ENCODE data around the gene FHIT. TPM values are rescaled to one million over a fixed set of nuclear protein-coding genes. Genes with fewer than 3 reads are reported as not detected.

The FHIT gene
- total RNA-seq, 2 donors from 2014 or later = 6.8 to 12.3 TPM

GRCh38 chr3:60336061-60336460 is 915.2 kb downstream of the FHIT start:
- Histone ChIP-seq H3K36me3 (ENCODE audit: control insufficient read depth, insufficient read depth, low read length) (no peaks in the 10 kb centered on the region), H3K27me3 (ENCODE audit: control insufficient read depth, insufficient read depth, low read length, poor library complexity, severe bottlenecking) (no peaks in the 10 kb centered on the region), H3K4me1 (ENCODE audit: control insufficient read depth, insufficient read depth, low read length) (no peaks in the 10 kb centered on the region), H3K9ac (ENCODE audit: extremely low read depth, low read length, poor library complexity, severe bottlenecking) (no peak overlapping the region), H3K4me3 (ENCODE audit: low read length) (no peak overlapping the region), H3K9me3 (ENCODE audit: control insufficient read depth, low read length) (no peaks in the 10 kb centered on the region), H3K27ac (ENCODE audit: low read depth, low read length) (no peak overlapping the region)
- Mint-ChIP-seq H3K4me1 (peaks cover 14% of the 10 kb centered on the region), H3K36me3 (ENCODE audit: low read depth) (no peaks in the 10 kb centered on the region), H3K27ac (no peak overlapping the region), H3K27me3 (ENCODE audit: insufficient read depth) (no peaks in the 10 kb centered on the region), H3K9me3 (no peaks in the 10 kb centered on the region), H3K4me3 (no peak overlapping the region)
- WGBS, 2 experiments (ENCODE audit: insufficient coverage in 1 of 2, insufficient read length in 1 of 2) = 38 to 64% methylated on average over 1 to 2 of the region's 2 CpGs
- no peak for DNase-seq
- TF ChIP-seq CTCF (conservative IDR thresholded peaks at IDR 0.05) = no peak

- Mint-ChIP-seq H3K4me1 (peaks cover 4% of the 10 kb centered on the region), H3K36me3 (ENCODE audit: low read depth) (no peaks in the 10 kb centered on the region), H3K9me3 (no peaks in the 10 kb centered on the region), H3K27me3 (ENCODE audit: insufficient read depth) (peaks cover 1% of the 10 kb centered on the region), H3K27ac (no peak overlapping the region), H3K4me3 (no peak overlapping the region)
- Histone ChIP-seq H3K4me3 (ENCODE audit: low read length) (no peak overlapping the region), H3K36me3 (ENCODE audit: control insufficient read depth, insufficient read depth, low read length) (no peaks in the 10 kb centered on the region), H3K9me3 (ENCODE audit: control insufficient read depth, low read length) (no peaks in the 10 kb centered on the region), H3K4me1 (ENCODE audit: control insufficient read depth, insufficient read depth, low read length) (no peaks in the 10 kb centered on the region), H3K27me3 (ENCODE audit: control insufficient read depth, insufficient read depth, low read length, poor library complexity, severe bottlenecking) (no peaks in the 10 kb centered on the region), H3K27ac (ENCODE audit: low read depth, low read length) (no peak overlapping the region), H3K9ac (ENCODE audit: extremely low read depth, low read length, poor library complexity, severe bottlenecking) (no peak overlapping the region)
- TF ChIP-seq CTCF (conservative IDR thresholded peaks at IDR 0.05) = no peak
- DNase-seq = no peak
- WGBS, 2 experiments (ENCODE audit: insufficient coverage in 1 of 2, insufficient read length in 1 of 2) = 83% methylated on average over 1 of the region's 1 CpG; no CpG with 5 or more reads in 1 of the 2 experiments
Observed at GRCh38 chr3:60333710-60334109, 917.5 kb downstream of the FHIT start.

GRCh38 chr3:60330107-60330506 is 921.1 kb downstream of the FHIT start:
- H3K4me1 Mint-ChIP-seq = peaks cover 13% of the 10 kb centered on the region
- H3K9me3 Mint-ChIP-seq = peaks cover 2% of the 10 kb centered on the region
- no peaks in the 10 kb centered on the region for H3K36me3 Mint-ChIP-seq (ENCODE audit: low read depth)
- peaks cover 5% of the 10 kb centered on the region for H3K9me3 ChIP-seq (ENCODE audit: control insufficient read depth, low read length)
- H3K27me3 ChIP-seq (ENCODE audit: control insufficient read depth, insufficient read depth, low read length, poor library complexity, severe bottlenecking) = no peaks in the 10 kb centered on the region
- H3K36me3 ChIP-seq (ENCODE audit: control insufficient read depth, insufficient read depth, low read length) = no peaks in the 10 kb centered on the region
- H3K27me3 Mint-ChIP-seq (ENCODE audit: insufficient read depth) = peaks cover 3% of the 10 kb centered on the region
- no peak overlapping the region for H3K4me3 Mint-ChIP-seq
- H3K4me1 ChIP-seq (ENCODE audit: control insufficient read depth, insufficient read depth, low read length) = peaks cover 3% of the 10 kb centered on the region
- WGBS, 2 experiments (ENCODE audit: insufficient coverage in 1 of 2, insufficient read length in 1 of 2) = 60 to 89% methylated on average over 6 of the region's 6 CpGs
- H3K4me3 ChIP-seq (ENCODE audit: low read length) = no peak overlapping the region
- H3K9ac ChIP-seq (ENCODE audit: extremely low read depth, low read length, poor library complexity, severe bottlenecking) = no peak overlapping the region
- no peak overlapping the region for H3K27ac Mint-ChIP-seq
- TF ChIP-seq CTCF (conservative IDR thresholded peaks at IDR 0.05) = no peak
- H3K27ac ChIP-seq (ENCODE audit: low read depth, low read length) = no peak overlapping the region
- DNase-seq = no peak
